IMR-90 (cell line): ENCODE measurements around the gene RALGPS2. TPM values are rescaled to one million over a fixed set of nuclear protein-coding genes. Genes with fewer than 3 reads are reported as not detected.

ENCODE experiments used
- ATAC-seq: fragments of 200-7000 bp; cut with Tn5 transposase; 2 replicates; pipeline ENCODE4 v1.9.1; 2020; ENCODE audit warnings: low read depth, mild to moderate bottlenecking, moderate library complexity
- BruUV-seq: library from RNA; stranded (reverse); fragments of 400-500 nt; replicated peaks from 2 replicates; lab custom pipeline; 2021; lab: Mats Ljungman, UMichigan
- CTCF ChIA-PET: fragments of 300-600 bp; formaldehyde crosslinking; extraction: SDS; loops from one replicate; lab custom pipeline; 2021; ENCODE audit warnings: antibody characterized with exemption; lab: Yijun Ruan, JAX
- POLR2A ChIA-PET: fragments of 300-600 bp; sonication (Branson Sonifier 250); formaldehyde crosslinking; loops from one replicate; lab custom pipeline; 2022; ENCODE audit warnings: antibody characterized with exemption; ENCODE audit not compliant: unreplicated experiment; lab: Charles Lee
- DNase-seq: peaks from one replicate; pipeline ENCODE4 v3.0.0; 2013
- H2AFZ ChIP-seq: replicated peaks from 2 replicates; pipeline ENCODE3; 2013; ENCODE audit warnings: low read length, mild to moderate bottlenecking; ENCODE audit not compliant: poor library complexity
- H2AK5ac ChIP-seq: 2 replicates; pipeline ENCODE4 v1.6.1; 2013; ENCODE audit warnings: low read depth, low read length, inconsistent platforms
- H2AK9ac ChIP-seq: replicated peaks from 2 replicates; pipeline ENCODE3; 2013; ENCODE audit warnings: mild to moderate bottlenecking, low read depth, low read length, moderate library complexity; ENCODE audit not compliant: poor library complexity
- H2BK120ac ChIP-seq: 2 replicates; pipeline ENCODE4 v1.6.1; 2013; ENCODE audit warnings: low read depth, low read length, inconsistent platforms
- H2BK15ac ChIP-seq: 3 replicates; pipeline ENCODE4 v1.6.1; 2013; ENCODE audit warnings: low read depth, low read length, inconsistent platforms
- H2BK20ac ChIP-seq: 2 replicates; pipeline ENCODE4 v1.6.1; 2013; ENCODE audit warnings: low read depth, mild to moderate bottlenecking, inconsistent platforms, low read length, moderate library complexity
- H2BK5ac ChIP-seq: 2 replicates; pipeline ENCODE4 v1.6.1; 2013; ENCODE audit warnings: mild to moderate bottlenecking, low read depth, low read length, inconsistent platforms; ENCODE audit not compliant: poor library complexity, severe bottlenecking
- H3K14ac ChIP-seq: replicated peaks from 2 replicates; pipeline ENCODE4 v1.6.1; 2013; ENCODE audit warnings: low read depth, low read length, inconsistent platforms
- H3K18ac ChIP-seq: 2 replicates; pipeline ENCODE4 v1.6.1; 2013; ENCODE audit warnings: low read depth, low read length, control low read depth
- H3K23ac ChIP-seq: 2 replicates; pipeline ENCODE4 v1.6.1; 2013; ENCODE audit warnings: low read depth, low read length, inconsistent platforms
- H3K27ac ChIP-seq: 2 replicates; pipeline ENCODE4 v1.5.1; 2013; ENCODE audit warnings: mild to moderate bottlenecking, control low read depth, low read length; ENCODE audit not compliant: insufficient read depth
- H3K27me3 ChIP-seq: 2 replicates; pipeline ENCODE4 v1.6.1; 2013; ENCODE audit warnings: low read length; ENCODE audit not compliant: control insufficient read depth, insufficient read depth
- H3K36me3 ChIP-seq: 2 replicates; pipeline ENCODE4 v1.6.1; 2013; ENCODE audit warnings: low read length, mixed read lengths; ENCODE audit not compliant: control insufficient read depth, insufficient read depth
- H3K4ac ChIP-seq: 2 replicates; pipeline ENCODE4 v1.6.1; 2013; ENCODE audit warnings: low read depth, low read length, inconsistent platforms
- H3K4me1 ChIP-seq: 2 replicates; pipeline ENCODE4 v1.6.1; 2013; ENCODE audit warnings: low read length, mixed read lengths; ENCODE audit not compliant: control insufficient read depth, insufficient read depth
- H3K4me2 ChIP-seq: 2 replicates; pipeline ENCODE4 v1.6.1; 2013; ENCODE audit warnings: low read depth, mild to moderate bottlenecking, control low read depth, low read length, moderate library complexity
- H3K4me3 ChIP-seq: 2 replicates; pipeline ENCODE4 v1.5.1; 2013; ENCODE audit warnings: low read depth, mild to moderate bottlenecking, control low read depth, low read length, moderate library complexity; ENCODE audit not compliant: insufficient read depth
- H3K56ac ChIP-seq: 2 replicates; pipeline ENCODE4 v1.6.1; 2013; ENCODE audit warnings: low read length, inconsistent platforms; ENCODE audit not compliant: insufficient read depth; ENCODE audit errors: extremely low read depth
- H3K79me1 ChIP-seq, 2 experiments: 2 replicates each; pipeline ENCODE4 v1.6.1; 2013; ENCODE audit warnings: low read length in 2 of 2, inconsistent platforms in 1 of 2, low read depth in 1 of 2
- H3K9ac ChIP-seq: 2 replicates; pipeline ENCODE4 v1.6.1; 2013; ENCODE audit warnings: low read depth, low read length, control low read depth
- H3K9me1 ChIP-seq: 2 replicates; pipeline ENCODE4 v1.6.1; 2013; ENCODE audit warnings: low read length, inconsistent platforms; ENCODE audit not compliant: insufficient read depth
- H3K9me3 ChIP-seq: 2 replicates; pipeline ENCODE4 v1.6.1; 2013; ENCODE audit warnings: low read length; ENCODE audit not compliant: control insufficient read depth, insufficient read depth
- H4K20me1 ChIP-seq: 2 replicates; pipeline ENCODE4 v1.6.1; 2013; ENCODE audit warnings: low read length, inconsistent platforms; ENCODE audit not compliant: insufficient read depth
- H4K5ac ChIP-seq: 2 replicates; pipeline ENCODE4 v1.6.1; 2013; ENCODE audit warnings: mild to moderate bottlenecking, low read depth, low read length, control low read depth
- H4K8ac ChIP-seq, 2 experiments: 2 replicates each; pipeline ENCODE4 v1.6.1; 2013; ENCODE audit warnings: low read depth in 2 of 2, low read length in 2 of 2, control low read depth in 1 of 2, inconsistent platforms in 1 of 2
- H4K91ac ChIP-seq: 2 replicates; pipeline ENCODE4 v1.6.1; 2013; ENCODE audit warnings: low read depth, low read length, inconsistent platforms; ENCODE audit not compliant: insufficient read depth
- BHLHE40 ChIP-seq: fragments of 150-350 bp; IDR thresholded peaks from 2 replicates; pipeline ENCODE4 v1.6.1; 2016; ENCODE audit warnings: mild to moderate bottlenecking, low read depth, low read length
- CEBPB ChIP-seq: IDR thresholded peaks from 2 replicates; pipeline ENCODE4 v1.6.1; 2012; ENCODE audit warnings: low read depth, low read length, improper control_type of control experiment
- CTCF ChIP-seq: conservative IDR thresholded peaks from 2 replicates; pipeline ENCODE4 v1.5.1; 2012; ENCODE audit warnings: mild to moderate bottlenecking, low read depth, low read length, improper control_type of control experiment
- MAFK ChIP-seq: IDR thresholded peaks from 2 replicates; pipeline ENCODE4 v1.6.1; 2012; ENCODE audit warnings: low read depth, low read length, improper control_type of control experiment
- NFE2L2 ChIP-seq: fragments of 150-350 bp; IDR thresholded peaks from 2 replicates; pipeline ENCODE4 v1.6.1; 2016; ENCODE audit warnings: low read depth, mild to moderate bottlenecking, low read length
- POLR2A ChIP-seq: IDR thresholded peaks from 2 replicates; pipeline ENCODE4 v1.6.1; 2012; ENCODE audit warnings: mild to moderate bottlenecking, low read depth, low read length
- RAD21 ChIP-seq: IDR thresholded peaks from 2 replicates; pipeline ENCODE4 v1.6.1; 2012; ENCODE audit warnings: low read length, improper control_type of control experiment
- RCOR1 ChIP-seq: IDR thresholded peaks from 2 replicates; pipeline ENCODE4 v1.6.1; 2012; ENCODE audit warnings: mild to moderate bottlenecking, low read length, improper control_type of control experiment; ENCODE audit not compliant: insufficient replicate concordance
- RFX5 ChIP-seq: IDR thresholded peaks from 2 replicates; pipeline ENCODE4 v1.8.0; 2012; ENCODE audit warnings: low read depth, mild to moderate bottlenecking, low read length, moderate library complexity
- SMC3 ChIP-seq: fragments of 150-350 bp; IDR thresholded peaks from 2 replicates; pipeline ENCODE4 v1.6.1; 2016; ENCODE audit warnings: low read depth, mild to moderate bottlenecking, antibody characterized with exemption, low read length, moderate library complexity
- WGBS, 2 experiments: methylation state at CpG; one replicate each; pipeline versions ENCODE4 v1.1.5 to v1.1.7; 2013; ENCODE audit warnings: missing lambda C conversion rate in 2 of 2; ENCODE audit not compliant: insufficient read length in 1 of 2; ENCODE audit errors: extremely low coverage in 2 of 2; 5-methylcytosine and 5-hydroxymethylcytosine counted together
- dilution Hi-C: fragments of 300-500 bp; cut with HindIII; formaldehyde crosslinking; loops from one replicate; pipeline ENCODE4 v1.14.3; 2018; ENCODE audit warnings: low sequenced_read_pairs; ENCODE audit not compliant: unreplicated experiment
- in situ Hi-C: fragments of 300-500 bp; cut with MboI; formaldehyde crosslinking; loops from 3 replicates; pipeline ENCODE4 v1.14.3; 2019; ENCODE audit warnings: low sequenced_read_pairs, inconsistent platforms, mixed read lengths
- intact Hi-C: fragments of 100-400 bp; cut with micrococcal nuclease; formaldehyde crosslinking; loops from 2 replicates; pipeline ENCODE4 v1.10.0; 2022
- polyA plus RNA-seq, 3 experiments: library from polyadenylated mRNA; depleted of rRNA; stranded (reverse); fragments of >200 nt; gene quantifications; 2 replicates each; pipeline ENCODE4 v1.2.3, GENCODE V29; 2012; ENCODE audit warnings: low replicate concordance in 1 of 3
- total RNA-seq: library from RNA; depleted of rRNA; stranded (reverse); fragments of >200 nt; gene quantifications from 2 replicates; pipeline ENCODE4 v1.2.3, GENCODE V29; 2012
- TF ChIP-seq, protein P1 (sequence below): fragments of 150-350 bp; IDR thresholded peaks from 2 replicates; pipeline ENCODE4 v1.6.1; 2016; ENCODE audit warnings: low read depth, mild to moderate bottlenecking, low read length, moderate library complexity, borderline replicate concordance

Gene RALGPS2
- total and polyA plus RNA-seq, 2 of the 4 experiments (the other 2 are of a cell fraction): 13.8 to 148 TPM

DNA sequence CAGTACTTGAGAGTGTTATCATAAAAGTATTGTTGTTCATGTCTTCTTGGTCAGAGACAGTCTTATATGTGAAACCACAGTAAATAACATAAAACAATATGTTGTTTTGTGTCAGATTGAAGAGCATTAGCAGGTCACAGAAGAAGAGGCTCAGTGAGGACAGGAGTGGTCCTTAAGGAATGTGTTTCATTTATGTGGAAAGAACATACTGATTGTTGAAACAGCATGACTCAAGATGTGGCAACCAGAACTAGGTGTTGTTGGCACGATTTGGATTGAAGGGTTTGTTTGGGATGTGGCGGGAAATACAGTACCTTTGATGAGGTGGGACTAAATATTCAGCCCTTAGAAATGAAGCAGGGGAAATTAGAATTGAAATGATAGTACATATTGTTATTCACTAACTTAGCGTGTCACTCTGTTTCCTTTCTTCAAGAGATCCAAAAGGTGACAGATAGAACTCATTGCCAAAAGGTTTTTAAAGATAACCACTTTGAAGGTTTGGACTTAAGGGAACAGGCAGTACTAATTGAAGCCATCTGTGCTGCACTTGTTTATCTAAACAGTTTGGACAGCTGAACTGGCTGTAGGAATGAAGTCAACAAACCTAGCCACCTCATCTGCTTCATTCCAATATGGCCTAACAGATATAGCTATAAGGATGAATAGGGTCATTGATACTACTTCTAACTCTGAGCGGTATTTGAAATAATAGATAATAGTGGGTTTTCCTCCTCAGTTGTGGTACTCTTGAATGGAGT is 14.4 kb downstream of the RALGPS2 start:
- WGBS, 2 experiments: 40% methylated on average over 1 of the region's 4 CpGs; no CpG with 5 or more reads in 1 of the 2 experiments

More for the DNA sequence above, 14.4 kb downstream of the RALGPS2 start:
- dilution Hi-C loops: no loop called here
- H4K8ac ChIP-seq: no peak overlapping the region
- no peak overlapping the region for H3K23ac ChIP-seq
- peaks cover 24% of the 10 kb centered on the region for H3K36me3 ChIP-seq
- H3K14ac ChIP-seq: peak overlapping the region; percentile 23; the same call in 1 of the 2 replicates
- ChIA-PET POLR2A (no interaction called here), CTCF (interaction anchor here (0.5 to 1.3 kb wide), 4 partner anchors 13 to 260 kb away, joined by 3 to 8 read pairs (median 4); no protein-coding TSS in a partner anchor)
- H4K91ac ChIP-seq: no peak overlapping the region
- no peak overlapping the region for H3K56ac ChIP-seq
- H3K4me2 ChIP-seq: no peak overlapping the region
- peaks cover 11% of the 10 kb centered on the region; the same call in 1 of the 2 replicates for H4K20me1 ChIP-seq
- H3K9me3 ChIP-seq: no peaks in the 10 kb centered on the region
- H3K9ac ChIP-seq: no peak overlapping the region
- DNase-seq (peak; percentile 81), ATAC-seq (peak; percentile 81)
- no peak overlapping the region for H2AK9ac ChIP-seq
- no peak overlapping the region for H3K4me3 ChIP-seq
- H4K5ac ChIP-seq: no peak overlapping the region
- BruUV-seq: no TSS peak
- H3K79me1 ChIP-seq: peaks cover 20 to 43% of the 10 kb centered on the region in 2 experiments
- TF ChIP-seq CTCF (no peak), POLR2A (no peak), SMC3 (no peak), RFX5 (no peak), RAD21 (no peak), NFE2L2 (no peak), RCOR1 (no peak), MAFK (no peak), CEBPB (peak; percentile 70), BHLHE40 (peak; percentile 56; the same call in 1 of the 2 replicates)
- TF ChIP-seq, protein P1, sequence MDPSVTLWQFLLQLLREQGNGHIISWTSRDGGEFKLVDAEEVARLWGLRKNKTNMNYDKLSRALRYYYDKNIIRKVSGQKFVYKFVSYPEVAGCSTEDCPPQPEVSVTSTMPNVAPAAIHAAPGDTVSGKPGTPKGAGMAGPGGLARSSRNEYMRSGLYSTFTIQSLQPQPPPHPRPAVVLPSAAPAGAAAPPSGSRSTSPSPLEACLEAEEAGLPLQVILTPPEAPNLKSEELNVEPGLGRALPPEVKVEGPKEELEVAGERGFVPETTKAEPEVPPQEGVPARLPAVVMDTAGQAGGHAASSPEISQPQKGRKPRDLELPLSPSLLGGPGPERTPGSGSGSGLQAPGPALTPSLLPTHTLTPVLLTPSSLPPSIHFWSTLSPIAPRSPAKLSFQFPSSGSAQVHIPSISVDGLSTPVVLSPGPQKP: no peak
- no peaks in the 10 kb centered on the region; the same call in 1 of the 2 replicates for H3K4me1 ChIP-seq
- no peaks in the 10 kb centered on the region for H3K27me3 ChIP-seq
- intact Hi-C loops: no loop called here
- peak overlapping the region; percentile 59; the same call in 1 of the 2 replicates for H2AK5ac ChIP-seq
- no peak overlapping the region for H2BK120ac ChIP-seq
- no peak overlapping the region for H3K4ac ChIP-seq
- H3K18ac ChIP-seq: no peak overlapping the region
- H3K27ac ChIP-seq: no peak overlapping the region
- no peak overlapping the region for H2AFZ ChIP-seq
- H3K9me1 ChIP-seq: no peaks in the 10 kb centered on the region; the same call in 1 of the 2 replicates
- no peak overlapping the region for H2BK15ac ChIP-seq
- H2BK5ac ChIP-seq: no peak overlapping the region
- in situ Hi-C loops: loop anchor here (10.0 kb wide), 1 partner anchor 195 kb away; no protein-coding TSS in a partner anchor
- no peak overlapping the region for H2BK20ac ChIP-seq
